T-helper 2 cell treated with Interferon-gamma antibody and Interleukin-4, amounts not matched to agents 100 ng/mL and 5 ng/mL, for 36 hours (primary cell): ENCODE measurements around the gene NPY. TPM values are rescaled to one million over a fixed set of nuclear protein-coding genes. Genes with fewer than 3 reads are reported as not detected.

Source experiments
- intact Hi-C: fragments of 100-400 bp; cut with micrococcal nuclease; formaldehyde crosslinking; loops from one replicate; pipeline ENCODE4 v1.15.1; 2023
- total RNA-seq: library from RNA; stranded (reverse); gene quantifications from 2 replicates; pipeline ENCODE4 v1.2.3, GENCODE V29; 2022

NPY gene
- total RNA-seq, 1 donor from 2014 or later: not detected

GRCh38 chr7:24313777-24314176 is 29.8 kb downstream of the NPY start:
- intact Hi-C loops: no loop called here

- intact Hi-C loops: no loop called here
Observed at GRCh38 chr7:24316340-24316739, 32.4 kb downstream of the NPY start.

- intact Hi-C loops: no loop called here
Observed at GRCh38 chr7:24318326-24318725, 34.3 kb downstream of the NPY start.

GRCh38 chr7:24319209-24319608 is 35.2 kb downstream of the NPY start:
- intact Hi-C loops: no loop called here

- intact Hi-C loops: no loop called here
Observed at GRCh38 chr7:24323961-24324480, 40.0 kb downstream of the NPY start.

GRCh38 chr7:24325708-24326107 is 41.7 kb downstream of the NPY start:
- intact Hi-C loops: no loop called here

GRCh38 chr7:24328050-24328449 is 44.1 kb downstream of the NPY start:
- intact Hi-C loops: no loop called here

- intact Hi-C loops: no loop called here
Observed at GRCh38 chr7:24328894-24329293, 44.9 kb downstream of the NPY start.

GRCh38 chr7:24334012-24334411 is 50.0 kb downstream of the NPY start:
- intact Hi-C loops: no loop called here

GRCh38 chr7:24334627-24335026 is 50.6 kb downstream of the NPY start:
- intact Hi-C loops: no loop called here

- intact Hi-C loops: no loop called here
Observed at GRCh38 chr7:24336461-24336860, 52.5 kb downstream of the NPY start.

GRCh38 chr7:24337180-24337579 is 53.2 kb downstream of the NPY start:
- intact Hi-C loops: no loop called here

GRCh38 chr7:24339575-24339974 is 55.6 kb downstream of the NPY start:
- intact Hi-C loops: no loop called here

GRCh38 chr7:24340727-24341126 is 56.7 kb downstream of the NPY start:
- intact Hi-C loops: no loop called here
